Epithelial cell of esophagus (primary cell): ENCODE results near the gene GAB2.
"Not testable (repeated sequence)": the region's sequence is repeated elsewhere in the genome, so short reads cannot be mapped to it uniquely, and the experiment has no call there.

Experiments used
- DNase-seq: peaks from one replicate; pipeline ENCODE4 v3.0.0; 2010; ENCODE audit warnings: low read depth
- H3K4me3 ChIP-seq: 2 replicates; pipeline ENCODE4 v1.5.1; 2011; ENCODE audit warnings: mild to moderate bottlenecking, low read length, control low read depth
- TF ChIP-seq, protein P1 (sequence below): IDR thresholded peaks from 2 replicates; pipeline ENCODE4 v1.5.1; 2011; ENCODE audit warnings: low read depth, mild to moderate bottlenecking, low read length, control low read depth, inconsistent platforms; ENCODE audit not compliant: insufficient read depth; ENCODE audit errors: missing control alignments

GAB2 gene, protein sequence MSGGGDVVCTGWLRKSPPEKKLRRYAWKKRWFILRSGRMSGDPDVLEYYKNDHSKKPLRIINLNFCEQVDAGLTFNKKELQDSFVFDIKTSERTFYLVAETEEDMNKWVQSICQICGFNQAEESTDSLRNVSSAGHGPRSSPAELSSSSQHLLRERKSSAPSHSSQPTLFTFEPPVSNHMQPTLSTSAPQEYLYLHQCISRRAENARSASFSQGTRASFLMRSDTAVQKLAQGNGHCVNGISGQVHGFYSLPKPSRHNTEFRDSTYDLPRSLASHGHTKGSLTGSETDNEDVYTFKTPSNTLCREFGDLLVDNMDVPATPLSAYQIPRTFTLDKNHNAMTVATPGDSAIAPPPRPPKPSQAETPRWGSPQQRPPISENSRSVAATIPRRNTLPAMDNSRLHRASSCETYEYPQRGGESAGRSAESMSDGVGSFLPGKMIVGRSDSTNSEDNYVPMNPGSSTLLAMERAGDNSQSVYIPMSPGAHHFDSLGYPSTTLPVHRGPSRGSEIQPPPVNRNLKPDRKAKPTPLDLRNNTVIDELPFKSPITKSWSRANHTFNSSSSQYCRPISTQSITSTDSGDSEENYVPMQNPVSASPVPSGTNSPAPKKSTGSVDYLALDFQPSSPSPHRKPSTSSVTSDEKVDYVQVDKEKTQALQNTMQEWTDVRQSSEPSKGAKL

DNA sequence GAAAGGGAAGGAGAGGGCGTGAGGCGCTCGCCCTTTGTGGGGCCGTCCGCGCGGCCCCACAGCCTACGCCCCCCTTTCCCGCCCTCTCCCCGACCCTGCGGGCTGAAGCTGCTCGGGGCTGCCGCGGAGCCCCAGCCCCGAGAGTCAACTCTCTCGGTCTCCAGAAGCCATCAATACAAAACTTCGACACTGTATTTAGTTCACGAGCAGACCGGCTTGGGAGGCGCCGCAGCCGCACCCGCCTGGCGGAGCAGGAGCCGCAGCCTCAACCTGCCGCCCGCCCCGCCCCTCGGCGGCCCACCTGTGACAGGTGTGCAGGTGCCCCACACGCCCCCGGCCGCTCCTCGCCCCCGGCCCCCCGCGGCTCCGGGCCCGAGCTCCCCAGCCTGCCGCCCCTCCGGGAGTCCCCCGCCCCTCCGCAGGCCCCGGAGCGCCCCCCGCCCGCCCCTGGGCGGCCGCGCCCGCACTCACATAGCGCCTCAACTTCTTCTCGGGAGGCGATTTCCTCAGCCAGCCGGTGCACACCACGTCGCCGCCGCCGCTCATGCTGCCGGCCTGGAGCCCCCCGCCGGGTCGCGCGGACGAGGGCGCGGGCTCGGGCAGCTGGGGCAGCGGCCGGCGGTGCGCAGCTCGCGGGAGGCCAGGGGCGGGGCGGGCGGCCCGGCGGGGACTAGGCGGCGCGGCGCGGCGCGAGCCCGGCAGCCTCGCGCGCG lies at the start of gene GAB2:
GAB2 (minus strand) TSS at position 646 of the 713 bp plus-strand sequence; CDS start at position 546, 100 bp downstream.
- peak within 1 kb of the TSS; percentile 57 for H3K4me3 ChIP-seq
- TF ChIP-seq, protein P1, sequence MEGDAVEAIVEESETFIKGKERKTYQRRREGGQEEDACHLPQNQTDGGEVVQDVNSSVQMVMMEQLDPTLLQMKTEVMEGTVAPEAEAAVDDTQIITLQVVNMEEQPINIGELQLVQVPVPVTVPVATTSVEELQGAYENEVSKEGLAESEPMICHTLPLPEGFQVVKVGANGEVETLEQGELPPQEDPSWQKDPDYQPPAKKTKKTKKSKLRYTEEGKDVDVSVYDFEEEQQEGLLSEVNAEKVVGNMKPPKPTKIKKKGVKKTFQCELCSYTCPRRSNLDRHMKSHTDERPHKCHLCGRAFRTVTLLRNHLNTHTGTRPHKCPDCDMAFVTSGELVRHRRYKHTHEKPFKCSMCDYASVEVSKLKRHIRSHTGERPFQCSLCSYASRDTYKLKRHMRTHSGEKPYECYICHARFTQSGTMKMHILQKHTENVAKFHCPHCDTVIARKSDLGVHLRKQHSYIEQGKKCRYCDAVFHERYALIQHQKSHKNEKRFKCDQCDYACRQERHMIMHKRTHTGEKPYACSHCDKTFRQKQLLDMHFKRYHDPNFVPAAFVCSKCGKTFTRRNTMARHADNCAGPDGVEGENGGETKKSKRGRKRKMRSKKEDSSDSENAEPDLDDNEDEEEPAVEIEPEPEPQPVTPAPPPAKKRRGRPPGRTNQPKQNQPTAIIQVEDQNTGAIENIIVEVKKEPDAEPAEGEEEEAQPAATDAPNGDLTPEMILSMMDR: no peak
- DNase-seq: peak; percentile 41

DNA sequence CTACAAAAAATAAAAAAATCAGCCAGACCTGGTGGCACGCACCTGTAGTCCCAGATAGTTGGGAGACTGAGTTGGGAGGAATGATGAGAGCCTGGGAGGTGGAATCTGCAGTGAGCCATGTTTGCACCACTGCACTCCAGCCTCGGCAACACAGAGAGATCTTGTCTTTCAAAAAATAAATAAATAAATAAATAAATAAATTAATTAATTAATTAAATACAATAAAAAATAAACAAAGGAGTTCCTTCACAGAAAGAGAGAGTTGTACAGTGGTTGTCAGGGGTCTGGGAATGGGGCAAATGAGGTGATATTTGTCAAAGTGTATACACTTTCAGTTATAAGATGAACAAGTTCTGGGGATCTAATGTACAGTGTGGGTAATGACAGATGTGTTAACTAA lies 49.8 kb upstream of the GAB2 start:
- TF ChIP-seq, protein P1: no peak
- no peak overlapping the region for H3K4me3 ChIP-seq
- no peak for DNase-seq

DNA sequence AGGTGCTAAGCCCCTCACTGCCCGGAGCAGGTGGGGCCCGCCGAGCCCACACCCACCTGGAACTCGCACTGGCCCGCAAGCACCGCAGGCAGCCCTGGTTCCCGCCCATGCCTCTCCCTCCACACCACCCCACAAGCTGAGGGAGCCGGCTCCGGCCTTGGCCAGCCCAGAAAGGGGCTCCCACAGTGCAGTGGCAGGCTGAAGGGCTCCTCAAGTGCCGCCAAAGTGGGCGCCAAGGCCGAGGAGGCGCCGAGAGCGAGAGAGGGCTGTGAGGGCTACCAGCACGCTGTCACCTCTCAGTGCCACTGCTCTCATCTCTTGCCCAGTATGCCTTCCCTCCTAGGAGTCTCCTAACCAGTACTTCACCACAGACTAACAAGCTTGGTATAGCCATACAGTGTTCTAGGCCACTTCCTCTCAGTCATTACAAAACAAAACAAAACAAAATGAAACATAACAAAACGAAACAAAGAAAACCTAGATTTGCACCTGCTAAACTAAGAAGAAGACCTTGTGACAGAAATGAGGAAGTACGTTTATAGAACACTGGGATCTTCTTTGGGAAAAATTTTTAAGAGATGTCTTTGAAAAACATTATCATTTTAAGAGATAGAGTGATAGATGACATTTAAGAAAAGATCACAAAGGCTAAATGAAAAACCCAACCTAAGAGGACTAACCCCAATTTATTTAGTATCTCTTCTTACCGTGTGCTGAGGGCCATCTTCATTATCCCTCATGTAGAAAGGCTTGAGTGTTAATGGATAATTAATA lies 47.7 kb upstream of the GAB2 start:
- no peak overlapping the region for H3K4me3 ChIP-seq
- TF ChIP-seq, protein P1: no peak
- DNase-seq: no peak

DNA sequence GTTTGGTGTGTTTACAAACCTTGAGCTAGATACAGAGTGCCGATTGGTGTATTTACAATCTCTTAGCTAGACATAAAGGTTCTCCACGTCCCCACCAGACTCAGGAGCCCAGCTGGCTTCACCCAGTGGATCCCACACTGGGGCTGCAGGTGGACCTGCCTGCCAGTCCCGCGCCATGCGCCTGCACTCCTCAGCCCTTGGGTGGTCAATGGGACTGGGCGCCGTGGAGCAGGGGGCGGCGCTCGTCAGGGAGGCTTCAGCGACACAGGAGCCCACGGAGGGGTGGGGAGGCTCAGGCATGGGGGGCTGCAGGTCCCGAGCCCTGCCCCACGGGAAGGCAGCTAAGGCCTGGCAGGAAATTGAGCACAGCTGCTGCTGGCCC lies 47.2 kb upstream of the GAB2 start:
- DNase-seq, H3K4me3 ChIP-seq: not testable (repeated sequence)

DNA sequence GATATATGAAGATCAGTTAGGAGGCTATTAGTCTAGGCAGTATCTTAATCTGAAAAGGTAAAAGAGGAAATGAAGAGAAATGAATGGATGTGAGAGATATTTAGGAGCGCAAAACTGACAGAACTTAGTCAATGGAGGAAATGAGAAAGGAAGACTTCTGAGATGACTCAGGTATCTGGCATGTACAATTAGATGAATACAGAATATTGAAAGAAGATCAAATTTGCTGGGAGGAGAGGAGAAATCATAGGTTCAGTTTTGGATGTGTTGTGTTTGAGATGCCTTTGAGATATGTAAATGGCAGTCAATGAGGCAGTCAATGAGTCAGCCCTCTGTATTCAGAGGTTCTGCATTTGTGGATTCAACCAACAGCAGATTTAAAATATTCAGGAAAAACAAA lies 42.9 kb upstream of the GAB2 start:
- DNase-seq: peak; percentile 35
- TF ChIP-seq, protein P1: no peak
- no peak overlapping the region for H3K4me3 ChIP-seq

DNA sequence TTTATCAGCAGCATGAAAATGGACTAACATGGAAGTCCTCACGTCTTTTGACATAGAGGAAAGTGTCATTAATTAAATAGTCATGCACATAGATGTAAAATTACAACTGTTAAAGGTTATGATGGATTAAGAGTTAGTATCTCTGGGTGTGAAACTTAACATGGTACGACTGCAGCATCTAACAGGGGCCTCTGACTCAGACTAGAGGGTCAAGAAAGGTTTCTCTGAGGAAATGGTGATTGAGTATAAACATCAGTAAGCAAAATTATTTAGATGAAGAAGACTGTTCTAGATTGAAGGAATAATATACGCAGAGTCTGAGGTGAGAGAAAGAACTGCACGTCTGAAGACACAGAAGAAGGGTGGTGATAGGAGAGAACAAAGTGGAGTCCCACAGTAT lies 42.1 kb upstream of the GAB2 start:
- TF ChIP-seq, protein P1: no peak
- H3K4me3 ChIP-seq: no peak overlapping the region
- no peak for DNase-seq
